Keratinocyte (primary cell): ENCODE data around the gene CCDC7. TPM values are rescaled to one million over a fixed set of nuclear protein-coding genes. Genes with fewer than 3 reads are reported as not detected.
A peak's percentile ranks its signal among the peaks of the same experiment; 100 is the strongest.

Source experiments
- DNase-seq: peaks from one replicate; pipeline ENCODE4 v3.0.0-alpha.2; 2011; ENCODE audit warnings: low read depth, missing footprints, low spot score
- FAIRE-seq: peaks from 2 replicates; lab custom pipeline; 2011; peaks lifted over from hg19 to GRCh38; lab: Jason Lieb, UNC
- H2AFZ ChIP-seq: 2 replicates; pipeline ENCODE4 v1.6.0; 2012; ENCODE audit warnings: low read length, control low read depth, inconsistent platforms; ENCODE audit not compliant: control insufficient read depth
- H3K27ac ChIP-seq: 2 replicates; pipeline ENCODE4 v1.5.1; 2011; ENCODE audit warnings: low read length; ENCODE audit not compliant: control insufficient read depth, insufficient read depth
- H3K27me3 ChIP-seq: 3 replicates; pipeline ENCODE4 v1.6.0; 2011; ENCODE audit warnings: low read length; ENCODE audit not compliant: control insufficient read depth, insufficient read depth; ENCODE audit errors: extremely low read depth
- H3K36me3 ChIP-seq, 2 experiments: 2 replicates in 1 of 2; 3 replicates in 1 of 2; pipeline ENCODE4 v1.5.1; 2011; ENCODE audit warnings: low read length in 2 of 2, mild to moderate bottlenecking in 1 of 2; ENCODE audit not compliant: control insufficient read depth in 2 of 2, insufficient read depth in 2 of 2; ENCODE audit errors: extremely low read depth in 1 of 2
- H3K4me1 ChIP-seq: 3 replicates; pipeline ENCODE4 v1.5.1; 2011; ENCODE audit warnings: low read length; ENCODE audit not compliant: control insufficient read depth, insufficient read depth; ENCODE audit errors: extremely low read depth
- H3K4me2 ChIP-seq: 3 replicates; pipeline ENCODE4 v1.6.0; 2011; ENCODE audit warnings: low read depth, low read length; ENCODE audit not compliant: control insufficient read depth, insufficient read depth; ENCODE audit errors: extremely low read depth
- H3K4me3 ChIP-seq, 3 experiments: fragments of 200-600 bp in 1 of 3; sonication (generic) in 1 of 3; 2 replicates in 2 of 3; 3 replicates in 1 of 3; pipeline ENCODE4 v1.5.1; 2011 to 2016; ENCODE audit warnings: low read length in 3 of 3, mild to moderate bottlenecking in 3 of 3, control low read depth in 2 of 3, inconsistent platforms in 1 of 3, low read depth in 1 of 3, mixed read lengths in 1 of 3, mixed run types in 1 of 3, moderate library complexity in 1 of 3; ENCODE audit not compliant: control insufficient read depth in 2 of 3, insufficient read depth in 2 of 3; ENCODE audit errors: extremely low read depth in 1 of 3
- H3K79me2 ChIP-seq: 2 replicates; pipeline ENCODE4 v1.6.0; 2012; ENCODE audit warnings: low read length; ENCODE audit not compliant: control insufficient read depth, insufficient read depth
- H3K9ac ChIP-seq: 3 replicates; pipeline ENCODE4 v1.6.0; 2011; ENCODE audit warnings: low read length; ENCODE audit not compliant: control insufficient read depth, insufficient read depth; ENCODE audit errors: extremely low read depth
- H3K9me1 ChIP-seq: 3 replicates; pipeline ENCODE4 v1.6.0; 2011; ENCODE audit warnings: low read length; ENCODE audit not compliant: control insufficient read depth, insufficient read depth; ENCODE audit errors: extremely low read depth
- H3K9me3 ChIP-seq: 2 replicates; pipeline ENCODE4 v1.5.1; 2012; ENCODE audit warnings: low read depth, low read length; ENCODE audit not compliant: control insufficient read depth
- H4K20me1 ChIP-seq: 3 replicates; pipeline ENCODE4 v1.6.0; 2011; ENCODE audit warnings: low read length; ENCODE audit not compliant: control insufficient read depth, insufficient read depth; ENCODE audit errors: extremely low read depth
- EZH2 ChIP-seq: IDR thresholded peaks from one replicate; pipeline ENCODE4 v1.6.1; 2012; ENCODE audit warnings: inconsistent platforms, mild to moderate bottlenecking, low read length, moderate library complexity
- dilution Hi-C: fragments of 300-500 bp; cut with MboI; formaldehyde crosslinking; loops from one replicate; pipeline ENCODE4 v1.7.0; 2020; ENCODE audit warnings: low sequenced_read_pairs; ENCODE audit not compliant: extremely low pct_ligation_motif_present
- polyA plus RNA-seq, 5 experiments: library from polyadenylated mRNA; depleted of rRNA in 3 of 5; stranded (reverse) in 3 of 5; stranded (forward) in 1 of 5; unstranded in 1 of 5; fragments of >200 nt; gene quantifications; 1 replicate in 1 of 5; 2 replicates in 3 of 5; 3 replicates in 1 of 5; pipeline versions ENCODE4 v1.2.1 to v1.2.3, GENCODE V29; 2011 to 2012; ENCODE audit warnings: missing spikeins in 2 of 5, low read depth in 1 of 5, low replicate concordance in 1 of 5
- TF ChIP-seq, protein P1 (sequence below), 3 experiments: IDR thresholded peaks in 1 of 3; conservative IDR thresholded peaks in 1 of 3; optimal IDR thresholded peaks in 1 of 3; 2 replicates in 2 of 3; 3 replicates in 1 of 3; pipeline versions ENCODE3 to v1.5.1; 2011; ENCODE audit warnings: low read length in 3 of 3, mild to moderate bottlenecking in 3 of 3, moderate library complexity in 2 of 3, control low read depth in 1 of 3, inconsistent platforms in 1 of 3; ENCODE audit not compliant: insufficient read depth in 2 of 3; ENCODE audit errors: extremely low read depth in 1 of 3

CCDC7 gene
- polyA plus RNA-seq, 1 donor (not counting 4 experiments of a cell fraction or from before 2014, with no cell fraction given), result 1.1 TPM

- FAIRE-seq, result peak; percentile 9
- Histone ChIP-seq H3K27me3 (no peaks in the 10 kb centered on the region), H3K9me3 (no peaks in the 10 kb centered on the region), H3K9ac (no peak overlapping the region), H3K79me2 (no peaks in the 10 kb centered on the region), H4K20me1 (no peaks in the 10 kb centered on the region), H3K4me3 (no peak overlapping the region), H2AFZ (no peak overlapping the region), H3K27ac (no peak overlapping the region), H3K4me1 (no peaks in the 10 kb centered on the region), H3K4me2 (no peak overlapping the region), H3K9me1 (no peaks in the 10 kb centered on the region), H3K36me3 (no peaks in the 10 kb centered on the region)
- TF ChIP-seq, protein P1, sequence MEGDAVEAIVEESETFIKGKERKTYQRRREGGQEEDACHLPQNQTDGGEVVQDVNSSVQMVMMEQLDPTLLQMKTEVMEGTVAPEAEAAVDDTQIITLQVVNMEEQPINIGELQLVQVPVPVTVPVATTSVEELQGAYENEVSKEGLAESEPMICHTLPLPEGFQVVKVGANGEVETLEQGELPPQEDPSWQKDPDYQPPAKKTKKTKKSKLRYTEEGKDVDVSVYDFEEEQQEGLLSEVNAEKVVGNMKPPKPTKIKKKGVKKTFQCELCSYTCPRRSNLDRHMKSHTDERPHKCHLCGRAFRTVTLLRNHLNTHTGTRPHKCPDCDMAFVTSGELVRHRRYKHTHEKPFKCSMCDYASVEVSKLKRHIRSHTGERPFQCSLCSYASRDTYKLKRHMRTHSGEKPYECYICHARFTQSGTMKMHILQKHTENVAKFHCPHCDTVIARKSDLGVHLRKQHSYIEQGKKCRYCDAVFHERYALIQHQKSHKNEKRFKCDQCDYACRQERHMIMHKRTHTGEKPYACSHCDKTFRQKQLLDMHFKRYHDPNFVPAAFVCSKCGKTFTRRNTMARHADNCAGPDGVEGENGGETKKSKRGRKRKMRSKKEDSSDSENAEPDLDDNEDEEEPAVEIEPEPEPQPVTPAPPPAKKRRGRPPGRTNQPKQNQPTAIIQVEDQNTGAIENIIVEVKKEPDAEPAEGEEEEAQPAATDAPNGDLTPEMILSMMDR (optimal IDR thresholded peaks at IDR 0.05 in 1 of 3, IDR thresholded peaks at IDR 0.05 in 1 of 3, conservative IDR thresholded peaks at IDR 0.05 in 1 of 3; ENCODE audit: extremely low read depth in 1 of 3, insufficient read depth in 2 of 3, low read length in 3 of 3), result no peak
- TF ChIP-seq EZH2, result no peak
- dilution Hi-C loops, result no loop called here
- no peak for DNase-seq
Observed at GRCh38 chr10:32846974-32847373, 401.0 kb downstream of the CCDC7 start.

GRCh38 chr10:32851301-32851700 is 405.4 kb downstream of the CCDC7 start:
- Histone ChIP-seq H4K20me1 (no peaks in the 10 kb centered on the region), H3K9me1 (no peaks in the 10 kb centered on the region), H3K27ac (no peak overlapping the region), H3K9me3 (no peaks in the 10 kb centered on the region), H3K9ac (no peak overlapping the region), H3K4me1 (no peaks in the 10 kb centered on the region), H3K4me2 (no peak overlapping the region), H3K36me3 (no peaks in the 10 kb centered on the region), H3K4me3 (no peak overlapping the region), H3K27me3 (no peaks in the 10 kb centered on the region), H2AFZ (no peak overlapping the region), H3K79me2 (no peaks in the 10 kb centered on the region)
- FAIRE-seq (no peak), DNase-seq (no peak)
- TF ChIP-seq, protein P1 (optimal IDR thresholded peaks at IDR 0.05 in 1 of 3, IDR thresholded peaks at IDR 0.05 in 1 of 3, conservative IDR thresholded peaks at IDR 0.05 in 1 of 3; ENCODE audit: extremely low read depth in 1 of 3, insufficient read depth in 2 of 3, low read length in 3 of 3), result no peak
- TF ChIP-seq EZH2, result no peak
- dilution Hi-C loops, result no loop called here
